ENCODE measurements around the gene OR2T12.
"Not testable (repeated sequence)": the region's sequence is repeated elsewhere in the genome, so short reads cannot be mapped to it uniquely, and the experiment has no call there.

The OR2T12 gene, protein sequence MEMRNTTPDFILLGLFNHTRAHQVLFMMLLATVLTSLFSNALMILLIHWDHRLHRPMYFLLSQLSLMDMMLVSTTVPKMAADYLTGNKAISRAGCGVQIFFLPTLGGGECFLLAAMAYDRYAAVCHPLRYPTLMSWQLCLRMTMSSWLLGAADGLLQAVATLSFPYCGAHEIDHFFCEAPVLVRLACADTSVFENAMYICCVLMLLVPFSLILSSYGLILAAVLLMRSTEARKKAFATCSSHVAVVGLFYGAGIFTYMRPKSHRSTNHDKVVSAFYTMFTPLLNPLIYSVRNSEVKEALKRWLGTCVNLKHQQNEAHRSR

DNA sequence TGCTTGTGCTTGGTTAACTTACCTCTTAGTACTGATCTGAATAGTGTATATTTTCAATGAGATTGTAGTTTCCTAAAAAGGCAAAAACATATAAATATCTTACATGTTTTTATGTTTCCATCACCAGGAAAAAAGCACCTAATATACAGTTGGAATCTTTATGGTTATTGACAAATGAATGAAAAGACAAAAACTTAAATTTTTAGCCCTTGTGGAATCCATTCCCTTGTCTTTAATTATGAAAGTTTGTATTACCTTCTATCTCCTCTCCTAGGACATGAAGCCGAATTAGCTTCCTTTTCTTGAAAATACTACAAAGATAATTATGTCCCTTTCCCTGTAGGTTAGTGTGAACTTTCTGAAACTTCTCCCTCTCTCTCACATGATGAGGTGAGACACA is at the start of gene OR2T12:
OR2T12 (minus strand) TSS at position 101 of the 400 bp plus-strand sequence. CDS start 7,846 bp downstream, outside the sequence.
- no peak for DNase-seq (ENCODE audit: low read depth)

DNA sequence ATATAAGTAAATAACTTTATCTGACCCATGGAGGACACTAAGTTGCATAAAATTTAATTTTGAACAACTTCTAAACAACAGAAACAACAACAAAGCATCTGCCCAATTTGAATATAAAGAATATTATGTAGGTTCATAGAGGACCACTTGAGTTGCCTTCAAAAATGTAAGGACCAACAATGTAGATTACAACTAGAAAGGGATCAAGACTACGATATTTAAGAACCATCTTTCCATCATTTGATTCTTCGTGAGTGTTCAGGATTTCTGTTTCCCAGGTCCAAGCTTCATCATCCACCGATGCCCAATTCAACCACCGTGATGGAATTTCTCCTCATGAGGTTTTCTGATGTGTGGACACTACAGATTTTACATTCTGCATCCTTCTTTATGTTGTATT is 45.3 kb upstream of the OR2T12 start, which contains the start of gene OR14C36:
OR14C36 (plus strand) TSS at position 301 of the 400 bp plus-strand sequence; CDS start at position 301, 0 bp downstream.
- no peak for DNase-seq (ENCODE audit: low read depth)

DNA sequence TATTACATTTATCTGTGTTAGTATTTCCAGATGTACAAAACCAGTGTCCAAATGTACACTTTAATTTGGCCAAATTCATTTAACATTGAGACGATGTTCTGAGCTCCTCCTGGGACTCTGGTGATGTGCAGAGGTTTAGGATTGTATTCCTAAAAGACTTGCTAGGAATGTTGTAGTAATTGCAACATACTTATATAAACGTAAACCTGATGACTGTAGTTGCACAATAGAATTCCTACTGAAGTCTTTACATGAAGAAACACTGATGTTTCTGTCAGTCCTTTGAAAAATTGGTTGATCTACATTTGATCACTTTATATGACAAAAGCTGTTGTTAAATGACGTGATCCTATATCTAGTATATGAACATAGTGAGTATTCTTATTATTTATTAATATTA is 40.2 kb upstream of the OR2T12 start:
- no peak for DNase-seq (ENCODE audit: low read depth)

DNA sequence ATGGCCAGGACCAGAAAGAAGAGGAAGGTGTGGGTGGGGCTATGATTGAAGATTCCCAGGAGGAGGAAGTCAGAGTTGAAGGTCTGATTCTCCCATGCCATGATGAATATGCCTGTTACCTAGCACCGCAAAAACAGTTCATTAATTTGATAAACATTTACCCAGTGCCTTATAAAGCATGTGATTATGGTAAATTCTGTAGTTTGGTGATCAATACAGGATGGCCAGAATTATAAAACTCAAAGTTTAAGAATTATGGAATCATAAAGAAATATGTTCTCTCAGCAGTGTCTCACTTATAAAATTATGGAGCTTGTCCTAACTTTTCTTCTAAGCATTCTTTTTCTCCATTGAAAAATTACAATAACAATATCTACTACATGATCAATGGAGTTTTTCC is 21.2 kb upstream of the OR2T12 start, which contains the start of gene OR2M7:
OR2M7 (minus strand) TSS at position 101 of the 400 bp plus-strand sequence; CDS start at position 101, 0 bp downstream.
- no peak for DNase-seq (ENCODE audit: low read depth)

DNA sequence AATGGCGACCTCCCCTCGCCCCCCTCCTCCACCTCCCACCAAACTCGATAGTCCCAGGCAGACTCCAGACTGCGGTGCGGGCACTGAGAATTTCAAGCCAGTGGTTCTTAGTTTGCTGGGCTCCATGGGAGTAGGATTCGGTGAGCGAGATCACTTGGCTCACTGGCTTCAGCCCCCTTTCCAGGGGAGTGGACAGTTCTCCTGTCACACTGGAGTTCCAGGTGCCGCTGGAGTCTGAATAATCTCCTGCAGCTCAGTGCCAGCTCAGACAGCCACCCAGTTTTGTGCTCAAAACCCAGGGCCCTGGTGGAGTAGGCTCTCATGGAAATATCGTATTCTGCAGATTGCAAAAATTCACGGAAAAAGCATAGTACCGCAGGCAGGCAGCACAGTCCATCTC is 13.6 kb upstream of the OR2T12 start:
- no peak for DNase-seq (ENCODE audit: low read depth)

DNA sequence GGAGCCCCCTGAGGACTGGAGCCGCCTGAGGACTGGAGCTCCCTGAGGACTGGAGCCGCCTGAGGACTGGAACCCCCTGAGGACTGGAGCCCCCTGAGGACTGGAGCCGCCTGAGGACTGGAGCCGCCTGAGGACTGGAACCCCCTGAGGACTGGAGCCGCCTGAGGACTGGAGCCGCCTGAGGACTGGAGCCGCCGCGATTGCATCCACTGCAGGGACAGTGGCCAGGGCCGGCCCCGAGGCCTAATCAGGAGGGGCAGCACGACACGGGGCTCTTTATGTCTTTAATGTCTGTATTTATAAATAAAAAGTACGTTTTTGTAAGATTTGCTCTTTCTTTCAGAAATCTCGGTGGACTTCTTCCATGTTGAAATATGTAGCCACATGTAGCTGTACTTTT is 3.5 kb upstream of the OR2T12 start:
- DNase-seq (ENCODE audit: low read depth): not testable (repeated sequence)

DNA sequence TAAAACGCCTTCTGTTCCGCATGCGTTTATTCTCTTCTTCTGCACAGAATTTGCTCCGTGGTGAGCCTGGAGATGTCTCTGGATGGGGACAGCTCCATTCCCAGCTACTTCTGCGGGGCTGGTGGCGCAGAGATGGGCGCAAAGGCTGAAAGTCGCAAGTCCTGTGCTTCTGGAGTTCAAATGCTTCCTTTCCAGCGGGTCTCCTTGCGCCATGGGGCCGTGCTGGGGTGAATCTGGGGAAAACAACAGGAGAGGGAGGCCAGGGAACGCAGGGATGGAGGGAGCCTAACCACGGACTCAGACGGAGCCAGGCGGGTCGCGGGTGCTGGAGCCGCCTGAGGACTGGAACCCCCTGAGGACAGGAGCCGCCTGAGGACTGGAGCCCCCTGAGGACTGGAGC is 2.9 kb upstream of the OR2T12 start:
- DNase-seq (ENCODE audit: low read depth): no peak

DNA sequence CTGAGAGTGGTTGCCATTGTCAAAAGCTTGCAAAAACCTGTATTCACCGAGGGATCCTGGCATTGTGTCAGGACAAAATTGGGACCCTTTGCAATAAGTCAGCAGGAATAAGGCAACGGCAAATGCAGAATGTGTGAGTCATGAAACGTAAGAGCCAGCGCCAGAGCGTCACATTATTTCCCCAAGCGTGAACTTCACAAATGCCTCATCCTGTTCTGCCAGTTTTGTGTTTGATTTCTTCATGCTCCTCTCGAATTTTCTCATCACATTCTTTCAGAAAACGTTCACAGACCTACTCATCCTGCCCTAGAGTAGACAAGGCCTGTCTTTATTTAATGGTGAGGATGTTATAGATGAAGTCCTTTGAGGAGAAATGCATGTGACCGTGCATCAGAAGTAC is 2.4 kb upstream of the OR2T12 start:
- not testable (repeated sequence) for DNase-seq (ENCODE audit: low read depth)

DNA sequence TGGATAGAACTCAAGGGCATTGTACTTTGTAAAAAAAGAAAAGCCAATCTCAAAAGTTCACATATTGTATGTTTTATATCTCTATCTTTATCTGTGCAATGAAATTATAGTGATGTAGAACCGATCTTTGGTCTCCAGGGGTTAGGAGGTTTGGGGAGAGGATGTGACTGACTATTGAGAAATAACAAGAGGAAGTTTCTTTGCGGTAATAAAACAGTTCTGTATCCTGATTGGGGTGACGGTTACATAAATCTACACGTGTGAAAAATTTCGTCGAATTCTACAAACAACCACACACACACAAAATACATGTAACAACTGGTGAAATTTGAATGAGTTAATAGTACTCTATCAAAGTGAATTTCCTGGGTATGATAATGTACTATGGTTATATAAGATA is 14.8 kb downstream of the OR2T12 start:
- no peak for DNase-seq (ENCODE audit: low read depth)

DNA sequence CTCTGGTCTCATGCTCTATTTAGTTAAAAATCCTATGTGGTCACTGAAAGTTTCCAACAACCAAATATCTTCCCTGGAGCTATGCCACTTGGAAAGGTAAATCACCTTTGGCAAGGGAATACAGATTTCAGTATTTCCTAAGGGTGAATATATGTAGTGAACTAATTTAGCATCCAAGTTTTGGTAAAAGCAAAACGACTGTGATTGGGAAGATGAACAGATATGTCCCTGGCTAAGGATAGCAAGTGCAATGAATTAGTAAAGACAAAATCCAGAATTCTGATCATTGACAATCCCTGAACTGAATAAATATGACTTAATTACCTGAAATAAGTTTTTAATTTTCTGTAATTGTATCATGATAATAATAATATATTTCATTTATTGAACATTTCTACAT is 25.3 kb downstream of the OR2T12 start, which contains the start of gene OR2T33:
OR2T33 (minus strand) TSS at position 101 of the 400 bp plus-strand sequence. CDS start 4,162 bp downstream, outside the sequence.
- no peak for DNase-seq (ENCODE audit: low read depth)

DNA sequence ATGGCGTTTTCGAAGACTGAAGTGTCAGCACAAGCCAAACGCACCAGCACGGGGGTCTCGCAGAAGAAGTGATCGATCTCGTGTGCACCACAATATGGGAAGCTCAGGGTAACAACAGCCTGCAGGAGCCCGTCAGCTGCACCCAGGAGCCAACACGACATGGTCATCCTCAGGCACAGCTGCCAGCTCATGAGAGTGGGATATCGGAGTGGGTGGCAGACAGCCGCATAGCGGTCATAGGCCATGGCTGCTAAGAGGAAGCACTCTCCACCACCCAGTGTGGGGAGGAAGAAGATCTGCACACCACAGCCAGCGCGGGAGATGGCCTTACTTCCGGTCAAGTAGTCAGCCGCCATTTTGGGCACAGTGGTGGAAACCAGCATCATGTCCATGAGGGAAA is 30.0 kb downstream of the OR2T12 start:
- not testable (repeated sequence) for DNase-seq (ENCODE audit: low read depth)

DNA sequence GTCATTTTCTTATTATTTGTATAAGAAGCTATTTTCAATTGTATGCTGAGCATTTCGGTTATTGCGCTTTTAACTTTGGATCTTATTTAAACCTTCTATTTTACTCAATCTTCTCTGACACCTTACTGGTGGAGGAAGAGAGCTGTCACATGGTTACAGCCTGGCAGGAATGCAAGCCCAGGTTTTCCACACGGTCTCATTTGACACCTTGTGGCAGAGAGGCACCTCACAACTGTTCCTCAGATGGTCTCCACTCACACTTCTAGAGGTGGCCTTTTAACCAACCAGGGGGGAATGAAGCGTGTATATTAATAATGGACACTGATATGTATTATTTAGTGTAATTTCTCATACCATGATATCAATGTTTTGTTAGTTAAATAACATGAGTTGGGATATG is 35.0 kb downstream of the OR2T12 start:
- DNase-seq (ENCODE audit: low read depth): no peak

DNA sequence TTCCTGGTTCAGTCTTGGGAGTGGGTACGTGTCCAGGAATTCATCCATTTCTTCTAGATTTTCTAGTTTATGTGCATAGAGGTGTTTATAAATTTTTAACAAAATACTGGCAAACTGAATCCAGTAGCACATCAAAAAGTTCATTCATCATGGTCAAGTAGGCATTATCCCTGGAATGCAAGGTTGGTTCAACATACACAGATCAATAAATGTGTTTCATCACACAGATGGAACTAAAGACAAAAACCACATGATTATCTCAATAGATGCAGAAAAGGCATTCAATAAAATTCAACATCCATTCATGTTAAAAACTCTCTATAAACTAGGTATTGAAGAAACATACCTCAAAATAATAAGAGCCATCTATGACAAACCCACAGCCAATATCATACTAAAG is 43.9 kb downstream of the OR2T12 start:
- DNase-seq (ENCODE audit: low read depth): not testable (repeated sequence)

DNA sequence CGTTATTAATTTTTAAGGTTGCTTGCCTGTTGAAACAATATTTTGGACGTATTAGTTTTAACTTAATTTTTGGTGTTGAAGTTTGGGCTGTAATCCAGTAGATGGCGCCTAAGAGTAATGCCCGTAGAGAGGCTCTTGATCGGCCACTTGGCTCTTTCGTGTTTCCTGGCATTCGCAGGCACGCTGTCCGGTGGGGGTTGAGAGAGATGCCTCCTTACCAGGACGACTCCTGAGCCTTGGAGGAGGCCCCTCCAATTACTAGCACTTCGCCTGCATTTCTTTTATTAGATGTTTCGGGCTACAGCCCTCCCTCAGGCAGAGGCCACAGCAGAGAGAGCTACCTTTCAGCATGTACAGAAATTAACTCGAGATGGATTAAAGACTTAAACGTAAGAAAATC is 60.0 kb downstream of the OR2T12 start:
- DNase-seq (ENCODE audit: low read depth): no peak
